GM18867 (cell line): ENCODE measurements around the gene METTL5.
A peak's percentile ranks its signal among the peaks of the same experiment; 100 is the strongest.
"Not testable (repeated sequence)": the region's sequence is repeated elsewhere in the genome, so short reads cannot be mapped to it uniquely, and the experiment has no call there.

Source experiments
- ATAC-seq: cut with Tn5 transposase; IDR thresholded peaks from one replicate; pipeline ENCODE4 v1.9.1; 2021; ENCODE audit warnings: mild to moderate bottlenecking, moderate library complexity; ENCODE audit not compliant: unreplicated experiment

The METTL5 gene

DNA sequence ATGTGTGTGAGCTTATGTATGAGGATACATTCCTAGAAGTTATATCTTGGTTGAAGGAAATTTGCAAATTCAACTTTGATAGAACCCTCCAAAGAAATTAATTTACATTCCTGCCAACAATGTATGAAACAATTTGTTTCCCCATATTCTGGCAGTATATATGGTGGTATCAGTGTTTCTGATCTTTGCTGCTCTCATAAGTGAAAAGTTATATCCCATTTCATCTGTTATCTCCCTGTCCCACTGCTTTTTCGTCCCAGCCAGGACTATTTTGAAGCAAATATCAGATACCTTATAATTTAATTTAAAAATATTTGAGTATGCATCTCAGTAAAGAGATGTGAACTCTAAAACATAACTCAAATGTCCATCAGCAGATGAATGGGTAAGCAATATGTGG, 9.7 kb upstream of the METTL5 start:
- no peak for ATAC-seq

DNA sequence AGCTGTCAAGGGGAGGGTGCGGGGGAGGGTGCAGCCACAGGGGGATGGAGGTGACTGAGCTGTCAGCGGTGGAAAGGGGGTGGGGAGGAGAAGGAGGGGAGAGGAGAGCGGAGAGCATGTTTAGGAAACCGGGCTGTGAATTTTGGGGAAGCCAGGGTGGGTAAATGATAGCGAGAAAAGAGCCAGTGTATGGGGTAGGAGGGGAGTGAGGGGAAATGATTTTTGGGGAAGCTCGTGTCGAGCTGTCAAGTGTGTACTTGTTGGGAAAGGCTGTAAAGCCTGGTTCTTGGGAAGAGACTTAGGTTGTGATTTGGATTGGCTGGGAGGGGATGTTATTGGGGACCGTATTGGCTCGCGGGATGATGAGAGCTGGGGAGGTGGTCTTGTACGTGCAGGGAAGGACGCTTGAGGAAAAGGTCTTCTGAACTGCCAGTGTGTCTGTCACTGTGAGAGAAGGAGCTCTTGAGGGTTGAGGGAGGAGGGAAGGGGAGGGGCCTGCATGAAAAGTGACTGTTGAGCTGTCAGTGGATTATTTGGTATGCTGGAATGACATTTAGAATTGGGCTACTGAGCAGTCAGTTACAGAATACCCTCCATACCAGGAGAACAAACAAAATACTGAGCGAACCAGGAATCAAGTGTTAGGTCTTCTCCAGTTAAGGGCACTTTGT, 3.6 kb upstream of the METTL5 start:
- ATAC-seq, result peak; percentile 34

DNA sequence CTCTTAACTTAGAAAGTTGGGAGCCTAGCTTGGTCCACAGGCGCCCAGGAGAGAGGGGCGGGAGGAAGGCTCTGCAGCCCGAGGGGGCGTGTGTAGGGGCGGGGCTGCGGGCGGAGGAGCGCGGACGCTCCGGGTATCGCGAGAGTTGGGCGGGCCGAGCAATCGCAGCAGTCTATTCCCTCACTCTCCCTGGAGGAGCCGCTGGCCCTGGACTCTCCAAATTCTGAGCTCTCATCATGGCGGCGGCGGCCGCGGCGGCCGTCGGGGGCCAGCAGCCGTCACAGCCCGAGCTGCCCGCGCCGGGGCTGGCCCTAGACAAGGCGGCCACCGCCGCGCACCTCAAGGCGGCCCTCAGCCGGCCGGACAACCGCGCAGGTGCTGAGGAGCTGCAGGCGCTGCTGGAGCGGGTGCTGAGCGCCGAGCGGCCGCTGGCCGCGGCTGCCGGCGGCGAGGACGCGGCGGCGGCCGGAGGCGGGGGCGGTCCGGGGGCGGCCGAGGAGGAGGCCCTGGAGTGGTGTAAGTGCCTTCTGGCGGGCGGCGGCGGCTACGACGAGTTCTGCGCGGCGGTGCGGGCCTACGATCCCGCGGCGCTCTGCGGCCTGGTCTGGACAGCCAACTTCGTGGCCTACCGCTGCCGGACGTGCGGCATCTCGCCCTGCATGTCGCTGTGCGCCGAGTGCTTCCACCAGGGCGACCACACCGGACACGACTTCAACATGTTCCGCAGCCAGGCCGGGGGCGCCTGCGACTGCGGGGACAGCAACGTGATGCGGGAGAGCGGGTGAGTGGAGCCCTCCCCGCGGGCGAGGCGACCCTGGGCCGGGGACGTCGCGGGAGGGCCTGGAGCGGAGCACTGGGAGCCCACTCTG, 2.8 kb upstream of the METTL5 start, which contains the start of gene UBR3:
Gene UBR3 (plus strand): TSS at position 183 of the 869 bp plus-strand sequence. CDS start 54 bp downstream, at position 237.
- peak; percentile 79 for ATAC-seq

DNA sequence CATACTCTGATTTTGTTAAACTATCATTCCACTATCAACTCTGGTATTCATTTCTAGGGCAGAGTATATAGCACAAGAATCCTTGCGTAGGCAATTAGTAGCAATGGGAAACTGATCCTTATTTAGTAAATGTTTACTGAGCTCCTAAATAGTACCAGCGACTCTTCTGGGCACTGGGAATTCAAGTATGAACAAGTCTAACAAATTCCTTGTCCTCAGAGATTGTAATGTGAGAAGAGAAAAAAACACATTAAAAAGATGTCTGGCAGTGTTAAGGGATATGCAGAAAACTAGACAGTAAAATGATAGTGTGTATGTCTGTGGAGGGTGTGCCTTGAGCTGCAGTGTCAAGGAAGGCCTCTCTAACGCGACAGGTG, 721 bp downstream of the METTL5 start:
- ATAC-seq, result no peak

DNA sequence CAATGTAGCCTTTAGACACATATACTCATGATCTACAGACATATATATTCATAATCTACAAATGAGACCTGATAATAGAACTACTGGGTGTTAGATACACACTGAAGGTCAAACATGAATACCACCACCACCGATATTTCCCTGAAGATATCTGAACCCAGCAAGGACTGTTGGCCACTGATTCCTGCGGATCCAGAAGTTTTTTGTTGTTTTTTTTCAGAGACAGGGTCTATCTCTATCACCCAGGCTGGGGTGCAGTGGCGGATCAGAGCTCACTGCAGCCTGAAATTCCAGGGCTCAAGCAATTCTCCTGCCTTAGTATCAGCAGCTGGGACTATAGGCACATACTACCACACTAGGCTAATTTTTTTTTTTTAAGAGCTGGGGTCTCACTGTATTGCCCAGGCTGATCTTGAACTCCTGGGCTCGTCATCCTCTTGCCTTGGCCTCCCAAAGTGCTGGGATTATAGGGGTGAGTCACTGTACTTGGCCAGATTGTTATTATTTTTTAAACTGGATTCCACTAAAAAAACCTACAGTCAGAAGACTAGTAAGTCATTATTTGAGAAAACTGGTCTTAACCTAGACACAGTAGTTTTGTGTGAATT, 1.8 kb downstream of the METTL5 start:
- no peak for ATAC-seq

DNA sequence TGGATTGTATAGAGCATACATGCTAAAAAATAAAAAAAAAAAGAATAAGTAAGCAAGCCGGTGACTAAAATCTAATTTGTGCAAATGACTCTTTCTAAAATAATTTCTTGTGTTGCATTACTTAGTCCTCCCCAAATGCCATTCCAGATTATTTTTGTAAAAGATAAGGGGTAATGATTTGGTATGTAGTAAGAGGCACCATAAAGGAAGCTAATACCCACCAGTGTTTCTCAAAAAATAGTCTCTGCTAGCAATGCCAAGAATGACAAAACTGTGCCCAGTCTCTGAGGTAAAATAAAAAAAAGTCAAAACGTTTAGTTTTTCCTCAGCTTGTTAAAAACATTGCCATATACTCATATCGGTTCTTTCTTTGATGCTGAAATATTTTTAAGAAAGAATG, 2.7 kb downstream of the METTL5 start:
- no peak for ATAC-seq

DNA sequence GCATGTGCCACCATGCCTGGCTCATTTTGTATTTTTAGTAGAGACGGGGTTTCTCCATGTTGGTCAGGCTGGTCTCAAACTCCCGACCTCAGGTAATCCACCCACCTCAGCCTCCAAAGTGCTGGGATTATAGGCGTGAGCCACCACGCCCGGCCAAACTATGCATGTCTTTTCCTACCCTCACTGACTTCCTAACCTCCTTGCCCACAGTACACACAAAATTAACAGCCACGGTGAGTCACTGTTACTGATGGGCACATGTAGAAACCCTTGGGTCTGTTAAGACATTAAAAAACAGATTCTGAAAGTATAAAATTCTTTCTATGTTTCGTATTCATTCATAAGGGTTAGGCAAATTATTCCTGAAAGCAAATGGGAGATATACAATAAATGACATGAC, 4.6 kb downstream of the METTL5 start:
- not testable (repeated sequence) for ATAC-seq

DNA sequence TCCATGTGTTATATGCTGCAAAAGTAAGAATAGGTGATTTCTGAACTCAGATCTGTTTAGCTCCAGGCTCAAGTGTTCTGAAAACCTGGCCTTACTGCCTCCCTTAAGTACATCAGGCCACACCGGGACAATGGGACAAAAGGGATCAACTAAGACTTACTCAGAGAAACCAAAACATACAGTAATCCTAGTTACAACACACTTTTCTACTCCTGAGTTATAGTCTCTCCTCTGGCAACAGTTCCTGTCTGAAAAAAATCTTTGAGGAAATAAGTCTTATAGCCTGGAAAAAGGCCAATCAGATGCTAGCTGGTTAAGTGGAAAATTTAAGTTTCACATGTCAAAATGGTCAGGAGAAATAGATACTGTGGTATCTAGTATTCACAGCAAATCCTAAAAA, 5.6 kb downstream of the METTL5 start:
- no peak for ATAC-seq

DNA sequence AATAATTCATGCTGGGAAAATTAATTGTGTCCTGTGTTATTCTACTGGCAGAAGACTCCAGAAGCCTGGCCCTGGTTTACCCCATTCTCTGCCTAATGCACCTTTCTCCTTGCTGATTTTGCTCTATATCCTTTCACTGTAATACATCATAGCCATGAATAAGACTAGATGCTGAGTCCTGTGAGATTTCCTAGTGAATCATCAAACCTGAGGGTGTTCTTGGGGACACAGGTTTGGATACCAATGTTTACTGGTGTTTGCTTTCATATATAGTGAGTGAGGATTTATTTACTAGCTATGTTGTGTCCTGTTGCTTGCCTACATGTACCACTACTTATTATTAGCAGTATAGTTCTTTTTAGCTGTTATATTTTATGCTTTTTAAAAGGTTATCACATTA, 6.5 kb downstream of the METTL5 start:
- no peak for ATAC-seq

DNA sequence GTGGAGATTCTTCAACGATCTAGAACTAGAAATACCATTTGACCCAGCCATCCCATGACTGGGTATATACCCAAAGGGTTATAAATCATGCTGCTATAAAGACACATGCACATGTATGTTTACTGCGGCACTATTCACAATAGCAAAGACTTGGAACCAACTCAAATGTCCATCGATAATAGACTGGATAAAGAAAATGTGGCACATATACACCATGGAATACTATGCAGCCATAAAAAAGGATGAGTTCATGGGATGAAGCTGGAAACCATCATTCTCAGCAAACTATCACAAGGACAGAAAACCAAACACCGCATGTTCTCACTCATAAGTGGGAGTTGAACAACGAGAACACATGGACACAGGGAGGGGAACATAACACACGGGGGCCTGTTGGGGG, 7.3 kb downstream of the METTL5 start:
- ATAC-seq, result not testable (repeated sequence)

DNA sequence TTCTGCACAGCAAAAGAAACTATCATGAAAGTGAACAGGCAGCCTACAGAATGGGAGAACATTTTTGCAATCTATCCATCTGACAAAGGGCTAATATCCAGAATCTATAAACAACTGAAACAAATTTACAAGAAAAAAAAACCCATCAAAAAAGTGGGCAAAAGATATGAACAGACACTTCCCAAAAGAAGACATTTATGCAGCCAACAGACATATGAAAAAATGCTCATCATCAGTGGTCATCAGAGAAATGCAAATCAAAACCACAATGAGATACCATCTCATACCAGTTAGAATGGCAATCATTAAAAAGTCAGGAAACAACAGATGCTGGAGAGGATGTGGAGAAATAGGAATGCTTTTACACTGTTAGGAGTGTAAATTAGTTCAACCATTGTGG, 7.7 kb downstream of the METTL5 start:
- ATAC-seq, result not testable (repeated sequence)

DNA sequence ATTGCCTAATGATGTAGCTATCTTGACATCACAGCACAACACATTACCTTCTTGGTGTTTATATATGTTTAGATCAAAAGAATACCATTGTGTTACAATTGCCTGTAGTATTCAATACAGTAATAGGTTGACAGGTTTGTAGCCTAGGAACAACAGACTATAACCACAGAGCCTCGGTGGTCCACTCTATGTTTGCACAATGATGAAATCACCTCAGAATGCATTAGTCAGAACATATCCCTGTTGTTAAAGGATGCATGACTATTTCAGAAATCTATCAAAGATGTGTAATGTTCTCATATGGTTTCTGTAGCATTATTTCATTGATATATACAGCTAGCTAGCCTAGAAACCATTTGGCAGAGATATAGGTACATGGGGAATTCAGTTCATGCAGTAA, 8.9 kb downstream of the METTL5 start:
- no peak for ATAC-seq

DNA sequence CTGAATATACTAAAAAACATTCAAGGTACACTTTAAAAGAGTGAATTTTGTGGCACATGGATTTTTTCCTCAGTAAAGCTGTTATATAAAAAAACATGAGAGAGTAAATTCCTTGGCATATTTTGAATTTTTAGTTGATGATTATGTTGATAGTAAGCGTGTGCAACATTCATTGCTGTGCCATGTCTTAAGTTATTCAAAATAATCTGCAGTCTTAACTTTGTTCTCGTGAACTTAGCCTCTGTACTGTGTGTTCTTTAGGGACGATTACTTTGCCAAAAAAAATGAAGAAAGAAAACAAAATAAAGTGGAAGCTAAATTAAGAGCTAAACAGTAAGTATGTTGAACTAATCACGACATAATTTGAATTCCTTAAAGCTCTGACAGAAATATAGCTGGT, 16.5 kb downstream of the METTL5 start:
- no peak for ATAC-seq

DNA sequence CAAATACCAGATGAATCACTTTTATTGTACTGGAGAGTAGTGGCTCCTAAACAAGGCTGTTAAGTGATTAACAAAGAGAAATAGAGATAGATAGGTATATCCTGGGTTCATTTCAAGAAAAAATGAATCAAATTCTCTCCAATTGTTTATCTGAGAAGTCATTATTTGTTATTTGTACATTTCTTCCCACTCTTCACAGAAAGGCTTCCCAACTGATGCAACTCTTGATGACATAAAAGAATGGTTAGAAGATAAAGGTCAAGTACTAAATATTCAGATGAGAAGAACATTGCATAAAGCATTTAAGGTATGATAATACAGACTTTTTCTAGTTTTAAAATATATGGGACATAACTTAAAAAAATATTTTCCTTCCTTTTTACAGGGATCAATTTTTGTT, 18.1 kb downstream of the METTL5 start:
- ATAC-seq, result no peak

DNA sequence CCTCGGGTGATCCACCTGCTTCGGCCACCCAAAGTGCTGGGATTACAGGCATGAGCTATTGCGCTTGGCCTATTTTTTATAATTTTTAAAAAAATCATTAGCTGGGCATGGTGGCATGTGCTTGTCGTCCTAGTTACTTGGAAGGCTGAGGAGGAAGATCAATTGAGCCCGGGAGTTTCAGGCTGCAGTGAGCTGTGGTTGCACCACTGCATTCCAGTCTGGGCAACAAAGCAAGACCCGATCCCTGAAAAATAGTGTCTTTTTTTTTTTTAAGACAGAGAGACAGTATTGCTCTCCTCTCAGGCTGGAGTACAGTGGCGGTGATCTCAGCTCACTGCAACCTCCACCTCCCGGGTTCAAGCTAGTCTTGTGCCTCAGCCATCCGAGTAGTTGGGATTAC, 21.2 kb downstream of the METTL5 start:
- ATAC-seq, result no peak

DNA sequence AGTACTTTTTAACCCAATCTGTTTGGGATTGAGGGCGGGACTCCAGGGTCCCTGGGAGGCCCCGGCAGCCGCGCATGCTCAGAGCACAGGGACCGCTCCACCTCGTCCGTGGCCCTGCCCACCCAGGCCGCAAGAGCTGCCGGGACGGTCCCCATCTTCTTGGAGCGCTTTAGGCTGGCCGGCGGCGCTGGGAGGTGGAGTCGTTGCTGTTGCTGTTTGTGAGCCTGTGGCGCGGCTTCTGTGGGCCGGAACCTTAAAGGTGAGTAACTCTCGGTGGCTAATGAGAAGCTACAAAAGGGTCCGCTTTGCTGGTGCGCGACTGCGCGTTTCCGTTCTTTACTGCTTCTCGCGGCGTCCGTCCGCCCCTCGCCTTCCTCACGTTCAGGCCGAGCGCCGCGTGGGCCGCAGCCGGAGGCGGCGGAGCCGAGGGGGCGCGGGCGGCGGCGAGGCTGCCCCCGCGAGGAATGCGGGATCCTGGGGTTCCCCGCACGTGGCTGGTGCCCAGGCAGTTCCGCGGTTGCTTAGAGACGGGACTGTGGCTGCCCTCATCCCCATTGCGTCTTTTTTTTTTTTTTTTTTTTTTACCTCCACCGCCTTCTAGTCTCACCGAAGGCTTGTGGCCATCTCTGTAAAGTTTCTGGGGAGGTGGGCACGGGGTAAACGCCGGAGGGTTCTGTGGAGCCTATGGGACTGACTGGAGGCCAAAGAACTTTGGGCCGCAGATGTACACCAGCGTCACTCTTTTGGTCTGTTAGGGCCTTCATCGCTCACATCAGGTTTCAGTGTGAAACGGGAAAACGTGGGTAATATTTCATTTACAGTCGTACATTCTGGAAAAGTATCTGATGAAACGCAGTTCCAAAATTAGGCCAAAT, 25.8 kb downstream of the METTL5 start, which contains the start of gene SSB:
Gene SSB (plus strand): TSS at position 154 of the 875 bp plus-strand sequence. CDS start 2,090 bp downstream, outside the sequence.
- ATAC-seq, result peak; percentile 97

DNA sequence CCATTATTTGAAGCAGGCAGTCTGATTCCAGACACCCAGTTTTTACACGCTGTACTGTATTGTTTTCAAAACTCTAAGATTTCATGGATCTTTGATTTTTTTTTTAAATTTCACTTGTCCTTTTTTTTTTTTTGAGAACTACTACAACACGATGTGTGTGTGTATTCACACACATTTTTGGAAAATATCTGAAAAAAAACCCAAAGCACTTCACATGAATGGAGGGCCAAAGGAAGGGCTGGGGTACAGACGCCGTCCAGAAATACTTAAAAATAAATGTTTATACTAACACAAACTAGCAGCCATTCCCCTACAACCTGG, 26.3 kb downstream of the METTL5 start:
- no peak for ATAC-seq

DNA sequence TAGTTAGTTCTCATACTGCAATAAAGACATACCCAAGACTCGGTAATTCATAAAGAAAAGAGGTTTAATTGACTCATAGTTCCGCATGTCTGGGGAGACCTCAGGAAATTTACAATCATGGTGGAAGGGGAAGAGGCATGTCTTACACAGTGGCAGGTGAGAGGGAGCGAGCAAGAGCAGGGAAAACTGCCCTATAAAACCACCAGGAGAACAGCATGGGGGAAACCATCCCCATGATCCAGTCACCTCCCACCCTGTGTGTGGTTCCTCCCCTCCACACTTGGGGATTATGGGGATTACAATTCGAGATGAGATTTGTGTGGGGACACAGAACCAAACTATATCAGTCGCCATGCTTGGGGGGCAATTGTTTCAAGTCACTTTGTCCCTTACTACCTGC, 27.1 kb downstream of the METTL5 start:
- no peak for ATAC-seq

DNA sequence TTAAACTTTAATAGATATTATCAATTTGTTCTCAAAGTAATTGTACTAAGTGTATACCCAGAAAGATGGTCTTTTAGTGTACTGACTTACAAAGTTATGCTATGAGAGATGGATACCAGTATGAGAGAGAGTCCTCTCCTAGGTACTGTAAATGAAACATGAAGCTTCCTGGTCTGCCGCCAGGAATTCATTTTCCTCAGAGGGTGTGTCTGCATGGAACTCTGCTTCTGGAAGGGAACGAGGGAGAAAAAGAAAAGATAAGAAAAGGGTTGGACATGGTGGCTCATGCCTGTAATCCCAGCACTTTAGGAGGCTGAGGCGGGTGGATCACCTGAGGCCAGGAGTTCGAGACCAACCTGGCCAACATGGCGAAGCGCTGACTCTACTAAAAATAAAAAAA, 28.3 kb downstream of the METTL5 start:
- ATAC-seq, result no peak

DNA sequence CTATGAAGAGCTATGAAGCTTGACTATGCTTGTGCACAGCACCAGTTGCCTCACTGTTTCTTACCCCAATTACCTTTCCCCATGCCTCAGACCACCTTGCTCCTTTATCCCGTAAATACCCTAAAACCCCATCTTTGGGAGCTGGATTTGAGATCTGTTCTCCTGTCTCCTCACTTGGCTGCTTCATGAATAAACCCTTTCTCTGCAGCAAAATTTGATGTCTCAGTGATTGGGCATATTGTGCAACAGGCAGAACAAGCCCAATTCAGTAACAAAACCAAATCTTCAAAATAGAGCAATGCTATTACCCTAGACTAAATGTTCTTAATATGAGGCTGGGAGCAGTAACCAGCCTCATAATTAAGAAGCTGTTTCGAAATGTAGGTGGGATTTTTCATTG, 29.5 kb downstream of the METTL5 start:
- ATAC-seq, result no peak

DNA sequence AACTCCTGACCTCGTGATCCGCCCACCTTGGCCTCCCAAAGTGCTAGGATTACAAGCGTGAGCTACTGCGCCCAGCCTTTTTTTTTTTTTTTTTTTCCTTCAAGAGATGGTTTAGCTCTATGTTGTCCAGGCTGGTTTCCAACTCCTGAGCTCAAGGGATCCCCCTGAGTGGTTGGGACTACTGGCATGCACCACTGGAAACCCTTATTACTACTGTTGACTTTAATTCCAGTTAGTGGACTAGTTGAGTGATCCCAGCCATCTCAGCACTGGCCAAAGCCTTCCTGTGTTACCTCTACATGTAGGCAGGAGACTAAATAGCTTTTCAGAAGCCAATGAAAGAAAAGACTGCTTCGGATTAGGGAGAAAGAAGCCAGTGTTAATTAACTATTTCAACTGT, 34.1 kb downstream of the METTL5 start:
- no peak for ATAC-seq
